ENCODE results near the gene HLX. TPM values are rescaled to one million over a fixed set of nuclear protein-coding genes. Genes with fewer than 3 reads are reported as not detected.

Gene HLX
- total RNA-seq, 1 experiment from 2014 or later: 4.9 TPM

Other genes with a start within 250 kb of the HLX start
- 10.3 and 11.8 TPM in 2 replicates for gene C1orf115, start 189.1 kb upstream of the HLX start, total RNA-seq (2014; rRNA removed; shearing (Covaris generic))
- 1.2 TPM in 2 replicates for gene MTARC2, start 131.1 kb upstream of the HLX start, total RNA-seq (2014; rRNA removed; shearing (Covaris generic))
- 0.61 and 1.6 TPM in 2 replicates for gene MTARC1, start 92.5 kb upstream of the HLX start, total RNA-seq (2014; rRNA removed; shearing (Covaris generic))